Stimulated activated CD4-positive, alpha-beta T cell treated with anti-CD3 and anti-CD28 coated beads, Interleukin-1b, Interleukin-23, amount 100 ng/mL, for 24 hours (primary cell): ENCODE data around the gene UIMC1.

ENCODE experiments used
- DNase-seq, 4 experiments: peaks; one replicate each; pipeline ENCODE4 v3.0.0-alpha.2; 2020; ENCODE audit warnings: low read depth in 4 of 4, low spot score in 1 of 4

Gene UIMC1

GRCh38 chr5:176886336-176887251 is 120.0 kb downstream of the UIMC1 start:
- DNase-seq = no peak

DNA sequence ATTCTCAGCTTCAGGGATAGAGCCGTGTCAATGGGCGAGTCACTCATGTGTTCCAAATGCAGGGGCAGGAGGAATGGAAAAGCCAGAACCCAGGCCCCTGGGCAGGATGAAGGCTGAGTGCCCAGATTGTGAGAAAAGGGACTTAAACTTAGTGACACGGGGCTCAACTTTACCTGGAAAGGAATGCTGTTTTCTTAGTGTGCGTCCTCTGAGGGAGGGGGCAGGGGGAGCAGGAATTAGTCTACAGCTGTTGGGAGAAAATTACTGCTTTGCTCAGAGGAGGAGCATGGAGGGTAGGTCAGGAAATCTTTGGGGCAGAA is 122.0 kb downstream of the UIMC1 start:
- DNase-seq = no peak

DNA sequence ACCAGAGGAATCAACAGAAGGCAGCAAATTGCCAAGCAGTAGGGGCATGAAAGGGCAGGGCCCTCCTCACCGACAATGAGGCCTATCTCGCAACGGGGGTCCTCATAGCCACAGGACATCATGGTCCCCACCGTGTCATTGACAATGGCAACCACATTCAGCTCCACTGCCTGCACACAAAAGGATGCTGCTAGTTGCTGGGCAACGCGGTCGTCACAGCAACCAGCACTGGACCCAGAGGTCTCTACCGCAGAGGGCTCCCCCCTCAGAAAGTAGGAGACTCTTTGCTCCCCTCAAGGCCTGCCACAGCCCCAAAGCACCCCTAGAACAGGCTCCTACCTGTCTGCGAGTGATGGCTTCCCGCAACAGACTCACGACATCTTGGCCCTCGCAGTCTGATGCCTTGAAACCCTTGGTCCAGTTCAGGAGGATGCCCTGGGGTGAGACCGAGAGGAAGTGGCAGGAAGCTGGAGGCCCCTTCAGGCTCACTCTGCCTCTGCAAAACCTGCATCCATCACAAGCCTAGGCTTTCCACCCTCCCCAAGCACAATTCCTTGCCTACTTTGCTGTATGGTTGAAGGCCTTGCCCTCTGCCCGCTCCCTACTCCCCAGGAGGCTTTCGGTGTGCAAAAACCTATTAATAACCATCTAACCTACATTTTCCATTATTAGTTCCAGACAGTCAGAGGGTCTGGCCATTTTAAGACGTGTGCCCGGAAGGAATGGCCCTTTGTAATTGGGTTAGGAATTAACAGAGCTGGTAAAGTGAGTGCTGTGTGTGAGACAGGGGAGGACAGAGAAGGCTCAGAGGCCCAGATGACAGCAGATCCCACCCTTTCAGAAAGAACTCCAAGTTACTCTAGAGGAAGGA is 122.6 kb downstream of the UIMC1 start:
- no peak for DNase-seq

DNA sequence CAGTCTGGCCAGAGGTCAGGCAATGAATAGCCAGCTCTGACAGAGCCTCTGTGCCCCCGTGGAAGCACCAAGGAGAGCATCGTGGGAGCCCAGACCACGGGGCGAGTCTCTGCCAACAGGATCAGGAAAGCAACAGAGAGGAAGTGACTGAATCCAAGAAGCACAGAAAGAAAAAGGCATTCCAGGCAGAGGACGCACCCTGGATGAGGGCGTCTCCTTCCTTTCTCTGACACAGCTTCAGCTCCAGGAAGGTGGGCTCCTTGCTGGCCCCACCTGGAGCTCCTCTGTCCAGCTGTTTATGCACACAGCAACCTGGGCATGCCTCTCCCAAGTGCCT is 124.0 kb downstream of the UIMC1 start:
- no peak for DNase-seq

DNA sequence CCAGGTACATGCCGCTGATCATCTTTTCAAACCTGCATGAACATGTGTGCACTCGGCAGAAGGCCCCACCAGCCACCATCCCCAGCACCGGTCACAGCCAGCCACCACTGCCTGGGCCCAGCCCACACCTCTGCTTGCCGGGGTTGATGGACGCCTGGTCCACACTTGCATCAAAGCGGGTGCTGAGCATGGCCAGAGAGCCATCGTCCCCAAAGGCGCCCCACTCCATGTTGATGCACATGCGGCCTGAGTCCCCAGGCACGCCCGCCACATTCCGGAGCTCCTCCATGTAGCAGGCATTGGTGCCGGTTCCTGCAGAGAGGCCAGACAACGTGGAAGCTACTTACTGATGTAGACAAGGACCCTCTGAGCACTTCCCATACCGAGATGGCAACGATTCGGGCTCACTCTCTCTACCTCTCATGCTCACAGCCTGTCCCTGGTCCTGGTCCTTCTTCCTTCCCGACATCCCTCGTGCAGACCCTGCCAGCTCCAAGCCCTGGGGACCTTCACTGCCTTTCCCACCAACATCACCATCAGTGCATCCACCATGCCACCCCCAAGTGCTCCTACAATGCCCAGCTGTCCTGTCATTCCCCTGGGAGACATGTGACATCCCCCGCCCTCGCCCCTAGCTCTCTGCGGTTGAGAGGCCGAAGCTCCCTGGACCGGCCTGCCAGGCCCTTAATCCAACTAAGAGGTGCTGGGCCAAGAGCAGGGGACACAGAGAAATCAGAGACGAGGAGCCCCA is 124.6 kb downstream of the UIMC1 start:
- DNase-seq = no peak

DNA sequence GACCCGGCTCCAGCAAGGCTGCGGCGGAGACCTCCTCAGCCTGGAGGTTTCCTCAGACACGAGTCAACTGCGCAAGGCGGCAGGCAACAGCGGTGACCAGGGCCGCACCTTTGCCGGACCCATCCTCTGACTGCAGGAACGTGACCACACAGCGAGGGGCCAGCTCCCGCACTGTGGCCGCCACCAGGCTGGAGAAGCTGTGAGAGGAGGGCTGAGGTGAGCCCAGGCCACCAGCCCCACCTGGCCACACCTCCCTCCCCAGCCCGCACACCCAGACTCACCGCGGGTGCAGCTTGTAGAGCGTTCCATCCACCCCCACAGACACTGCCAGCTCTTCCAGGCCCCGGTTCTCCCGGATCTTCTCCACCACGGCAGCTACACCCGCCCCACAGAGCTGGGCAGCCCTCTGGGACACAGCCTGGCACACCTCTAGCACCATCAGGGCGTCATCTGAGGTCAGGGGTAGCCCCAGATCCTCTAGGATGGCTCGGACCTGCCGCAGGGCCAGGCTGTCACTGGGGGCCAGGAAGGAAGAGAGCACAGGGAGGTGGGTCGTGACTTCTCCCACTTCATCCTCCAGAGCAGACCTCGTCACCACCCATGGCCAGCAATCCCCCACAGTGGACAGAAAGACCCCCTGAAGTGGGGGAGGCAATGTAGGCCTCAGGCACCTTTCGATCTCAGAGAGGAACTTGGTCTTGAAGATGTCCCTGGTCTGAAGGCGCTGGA is 125.4 kb downstream of the UIMC1 start:
- DNase-seq = no peak

- no peak for DNase-seq
Observed at GRCh38 chr5:176880366-176881020, 126.1 kb downstream of the UIMC1 start.

DNA sequence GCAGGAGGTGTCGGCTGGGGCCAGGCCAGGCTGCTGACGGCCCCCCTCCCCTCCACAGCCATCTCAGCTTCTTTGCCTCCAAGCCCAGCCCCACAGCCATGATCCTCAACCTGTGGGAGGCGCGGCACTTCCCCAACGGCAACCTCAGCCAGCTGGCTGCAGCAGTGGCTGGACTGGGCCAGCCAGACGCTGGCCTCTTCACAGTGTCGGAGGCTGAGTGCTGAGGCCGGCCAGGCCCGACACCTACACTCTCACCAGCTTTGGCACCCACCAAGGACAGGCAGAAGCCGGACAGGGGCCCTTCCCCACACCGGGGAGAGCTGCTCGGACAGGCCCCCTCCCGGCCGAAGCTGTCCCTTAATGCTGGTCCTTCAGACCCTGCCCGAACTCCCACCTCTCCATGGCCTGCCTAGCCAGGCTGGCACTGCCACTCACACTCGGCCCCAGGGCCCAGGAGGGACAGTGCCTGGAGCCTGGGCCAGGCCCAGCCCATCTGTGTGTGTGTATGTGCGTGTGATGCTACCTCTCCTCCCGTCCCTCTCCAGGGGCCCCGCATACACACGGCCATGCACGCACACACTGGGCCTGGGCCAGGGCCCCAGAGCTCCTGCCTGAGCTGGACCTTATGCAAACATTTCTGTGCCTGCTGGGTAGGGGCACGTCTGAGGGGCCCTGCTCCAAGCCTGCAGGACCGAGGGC is 126.8 kb downstream of the UIMC1 start:
- DNase-seq = no peak

DNA sequence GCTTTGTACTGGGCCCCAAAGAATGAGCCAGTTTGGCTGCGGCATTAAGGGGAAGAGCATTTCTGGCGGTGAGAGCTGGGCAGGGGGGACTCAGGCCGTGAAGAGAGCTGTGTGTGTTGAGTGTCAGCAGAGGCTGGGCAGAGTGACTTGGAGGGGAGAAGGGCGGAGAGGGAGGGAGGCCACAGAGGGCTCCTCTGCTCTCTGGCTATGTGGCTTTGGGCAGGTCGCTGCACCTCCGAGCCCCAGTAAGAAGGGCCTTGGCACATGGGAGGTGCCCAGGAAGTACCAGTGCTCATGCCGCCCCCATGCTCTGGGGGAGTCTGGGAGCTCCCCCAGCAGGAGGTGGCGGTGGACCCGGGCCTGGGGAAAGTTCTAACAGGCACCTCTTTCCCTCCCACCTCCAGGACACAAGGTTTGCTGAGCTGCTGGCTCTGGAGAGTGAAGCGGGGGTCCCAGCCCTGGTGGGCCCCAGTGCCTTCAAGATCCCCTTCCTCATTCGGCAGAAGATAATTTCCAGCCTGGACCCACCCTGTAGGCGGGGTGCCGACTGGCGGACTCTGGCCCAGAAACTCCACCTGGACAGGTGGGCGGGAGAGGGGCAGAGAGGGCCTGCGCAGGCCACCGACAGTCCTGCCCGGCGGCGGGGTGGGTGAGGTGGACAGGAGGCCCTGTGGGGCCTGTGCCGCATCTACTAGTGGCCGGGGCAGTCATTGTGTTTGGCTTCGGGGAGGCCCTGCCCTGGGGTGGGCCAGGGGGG is 127.5 kb downstream of the UIMC1 start:
- DNase-seq = no peak

GRCh38 chr5:176878463-176878862 is 128.1 kb downstream of the UIMC1 start:
- no peak for DNase-seq

- DNase-seq = no peak
Observed at GRCh38 chr5:176877793-176878331, 128.7 kb downstream of the UIMC1 start.

DNA sequence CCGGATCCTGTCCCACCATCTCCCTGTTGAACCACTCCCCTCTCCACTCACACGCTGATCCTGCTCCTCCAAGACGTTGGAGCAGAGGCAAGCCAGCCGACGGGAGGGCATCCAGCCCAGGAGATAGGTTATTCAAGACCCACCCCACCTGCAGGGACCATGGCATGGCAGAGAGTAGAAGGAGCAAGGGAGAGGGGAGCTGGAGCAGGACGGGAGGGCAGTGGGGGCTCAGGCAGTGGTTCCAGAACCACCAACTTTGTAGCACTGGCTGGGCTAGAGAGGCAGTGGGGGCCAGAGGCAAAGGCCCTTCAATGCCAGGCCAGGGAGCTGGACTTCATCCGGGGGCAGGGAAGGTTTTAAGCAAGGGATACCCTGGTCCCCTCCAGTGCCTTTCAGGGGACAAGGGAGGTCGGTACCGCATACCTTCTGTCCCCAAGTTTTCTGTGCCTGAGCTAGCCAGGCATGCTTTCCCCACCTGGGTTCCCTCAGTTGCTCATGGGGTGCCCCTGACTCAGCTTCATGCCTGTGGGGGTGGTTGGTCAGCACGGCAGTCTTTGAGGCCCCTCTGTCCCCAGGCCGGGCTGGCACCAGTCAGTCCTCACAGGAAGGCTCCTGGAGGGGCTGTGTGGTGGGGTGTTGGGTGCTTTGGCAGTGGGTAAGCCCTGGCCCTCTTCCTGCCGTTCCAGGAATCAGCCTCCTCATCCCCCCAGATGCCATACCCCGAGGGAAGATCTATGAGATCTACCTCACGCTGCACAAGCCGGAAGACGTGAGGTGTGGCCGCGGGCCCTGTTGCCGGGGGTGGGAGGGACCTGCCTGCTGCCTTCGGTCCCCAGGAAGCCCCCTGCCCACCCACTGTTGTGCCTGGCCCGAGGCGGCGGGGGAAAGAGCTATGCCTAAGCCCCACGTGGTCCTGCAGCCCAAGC is 129.8 kb downstream of the UIMC1 start:
- no peak for DNase-seq

DNA sequence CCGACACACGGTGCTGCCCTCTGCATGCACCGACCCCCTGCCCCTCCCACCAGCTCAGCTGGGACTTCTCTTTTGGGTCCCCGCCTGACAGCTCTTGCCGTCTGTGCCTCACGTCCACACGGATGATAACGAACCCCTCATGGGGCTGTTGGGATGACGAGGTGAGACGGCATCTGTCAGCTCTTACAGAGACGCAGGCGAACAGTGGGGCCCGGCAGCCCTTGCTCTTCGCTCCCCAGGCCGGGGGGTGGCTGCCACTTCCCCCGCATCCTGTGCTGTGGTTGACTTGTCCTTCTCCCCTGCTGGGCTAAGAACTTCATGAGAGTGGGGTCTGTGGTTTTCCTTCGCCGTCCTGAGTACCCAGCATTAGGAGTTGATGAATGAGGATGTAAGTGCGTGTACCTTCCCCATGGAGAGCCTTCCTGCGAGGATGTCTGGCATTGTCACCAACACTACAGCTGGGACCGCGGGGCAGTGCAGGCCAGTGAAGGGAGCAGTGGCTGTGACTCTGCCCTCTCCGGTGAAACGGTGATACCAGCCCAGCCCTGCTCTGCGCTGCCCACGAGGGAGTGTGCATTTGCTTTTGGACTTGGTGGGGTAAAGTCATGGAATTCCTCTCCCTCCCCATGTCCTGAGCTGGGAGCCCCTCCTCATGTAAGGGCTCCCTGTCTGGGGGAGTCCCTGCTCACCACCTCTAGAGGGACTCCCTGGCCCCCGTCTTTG is 130.6 kb downstream of the UIMC1 start:
- no peak for DNase-seq

GRCh38 chr5:176875014-176875550 is 131.5 kb downstream of the UIMC1 start:
- DNase-seq = no peak

GRCh38 chr5:176874198-176874780 is 132.3 kb downstream of the UIMC1 start:
- no peak for DNase-seq

DNA sequence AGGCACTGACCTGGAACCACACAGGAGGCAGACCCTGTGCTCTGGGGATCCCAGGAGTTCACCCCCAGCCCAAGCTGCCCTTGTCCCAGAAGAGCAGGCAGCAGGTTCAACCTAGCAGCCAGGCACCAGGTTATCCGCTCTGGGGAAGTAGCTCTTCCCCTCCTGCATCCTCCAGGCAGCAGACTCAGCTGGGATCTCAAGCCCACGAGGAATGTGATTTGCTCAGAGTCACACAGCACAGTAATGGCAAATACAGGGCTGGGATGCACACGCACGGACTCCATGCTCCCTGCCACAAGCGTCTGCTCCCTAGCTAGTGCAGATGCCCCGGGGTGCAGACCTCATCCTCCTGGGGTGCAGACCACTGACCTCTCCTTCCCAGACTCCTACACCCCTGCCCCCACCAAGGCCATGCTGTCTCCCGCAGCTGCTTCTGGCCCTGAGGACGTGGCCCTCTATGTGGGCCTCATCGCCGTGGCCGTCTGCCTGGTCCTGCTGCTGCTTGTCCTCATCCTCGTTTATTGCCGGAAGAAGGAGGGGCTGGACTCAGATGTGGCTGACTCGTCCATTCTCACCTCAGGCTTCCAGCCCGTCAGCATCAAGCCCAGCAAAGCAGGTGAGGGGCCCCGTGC is 132.9 kb downstream of the UIMC1 start:
- DNase-seq = no peak
